Mammary epithelial cell (primary cell): Measurements from ENCODE around the gene MIA.
"Not testable (repeated sequence)": the region's sequence is repeated elsewhere in the genome, so short reads cannot be mapped to it uniquely, and the experiment has no call there.

Experiments used
- CTCF ChIP-seq, 2 donors: IDR thresholded peaks in 1 of 2; conservative IDR thresholded peaks in 1 of 2; 2 replicates each; pipeline ENCODE4 v1.5.1; 2011 to 2012; ENCODE audit warnings: inconsistent platforms in 2 of 2, low read length in 2 of 2, mild to moderate bottlenecking in 2 of 2, control low read depth in 1 of 2, low read depth in 1 of 2; ENCODE audit not compliant: insufficient read depth in 1 of 2; ENCODE audit errors: extremely low read depth in 1 of 2
- EZH2 ChIP-seq: IDR thresholded peaks from 2 replicates; pipeline ENCODE4 v1.6.1; 2012; ENCODE audit warnings: low read length, inconsistent platforms, borderline replicate concordance

DNA sequence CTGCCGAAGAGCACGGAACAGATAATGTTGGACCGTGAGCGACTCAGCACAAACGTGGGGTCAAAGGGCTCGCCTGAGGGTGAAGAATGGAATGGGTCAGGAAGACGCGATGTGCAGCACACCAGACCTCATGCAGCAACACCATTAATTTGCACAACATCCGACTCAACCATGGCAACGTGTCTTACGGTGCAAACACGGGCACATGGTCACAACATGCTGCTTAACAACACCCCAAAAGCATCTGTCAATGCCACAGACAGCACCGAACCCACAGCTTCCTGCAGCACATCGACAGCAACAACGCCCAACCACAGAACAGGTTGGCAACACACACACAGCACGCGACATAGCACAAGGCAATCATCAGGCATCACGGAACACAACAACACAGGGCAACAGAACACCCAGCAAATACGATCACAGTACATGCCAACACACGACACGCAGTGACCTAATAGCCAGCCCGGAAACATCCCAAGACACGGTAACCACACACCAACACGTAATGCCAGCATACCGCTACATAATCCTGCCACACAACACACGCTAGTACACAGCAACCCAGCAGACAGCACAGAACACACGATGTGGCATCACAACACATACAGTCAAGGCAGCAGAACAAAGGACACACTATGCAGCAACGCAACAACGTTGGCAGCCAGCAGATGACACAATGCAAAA lies 51.5 kb downstream of the MIA start:
- TF ChIP-seq CTCF (conservative IDR thresholded peaks at IDR 0.05 in 1 of 2, IDR thresholded peaks at IDR 0.05 in 1 of 2; ENCODE audit: extremely low read depth in 1 of 2, insufficient read depth in 1 of 2, low read depth in 1 of 2, low read length in 2 of 2); EZH2: not testable (repeated sequence)
